HUDEP-2 (cell line): ENCODE data around the gene RPLP2.

Experiments
- DNase-seq, 76 experiments: peaks; one replicate each; lab custom pipeline; 2025; ENCODE audit not compliant: unreplicated experiment in 76 of 76; lab: John Stamatoyannopoulos, UW

The RPLP2 gene

DNA sequence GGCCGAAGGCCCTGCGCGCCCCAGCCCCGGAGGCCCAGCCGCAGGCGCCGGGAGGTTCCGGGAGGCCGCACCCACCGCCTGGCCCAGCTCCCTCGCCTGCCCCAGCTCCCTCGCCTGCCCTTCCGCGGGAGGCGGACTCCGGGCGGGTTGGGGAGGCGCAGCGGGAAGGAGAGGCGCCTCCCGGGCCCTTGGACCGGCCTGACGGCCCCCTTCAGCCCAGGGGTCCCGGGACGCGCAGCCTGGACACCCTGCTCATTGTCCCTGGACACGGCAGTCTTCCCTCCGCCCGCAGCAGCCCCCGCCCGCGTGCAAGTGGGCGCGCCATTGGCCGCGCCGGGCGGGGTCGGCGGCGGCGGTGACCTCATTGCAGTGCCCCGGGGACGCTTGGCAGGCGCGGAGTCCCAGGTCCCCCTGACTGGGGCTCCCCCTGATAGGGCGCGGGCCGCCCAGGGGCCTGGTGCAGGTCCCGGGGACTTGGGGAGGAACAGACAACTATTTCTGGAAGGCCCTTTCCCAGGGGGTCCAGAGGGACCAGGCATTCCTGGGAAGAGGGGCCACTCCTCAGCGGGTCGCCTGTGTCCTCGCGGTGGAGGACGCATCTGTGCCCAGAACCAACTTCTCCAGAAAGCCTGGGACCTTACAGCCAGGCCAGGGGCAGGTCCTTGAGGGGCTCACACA, 23.5 kb downstream of the RPLP2 start:
- DNase-seq, result peak in 38 of 76 experiments; percentile 15 to 67 (median 48)

DNA sequence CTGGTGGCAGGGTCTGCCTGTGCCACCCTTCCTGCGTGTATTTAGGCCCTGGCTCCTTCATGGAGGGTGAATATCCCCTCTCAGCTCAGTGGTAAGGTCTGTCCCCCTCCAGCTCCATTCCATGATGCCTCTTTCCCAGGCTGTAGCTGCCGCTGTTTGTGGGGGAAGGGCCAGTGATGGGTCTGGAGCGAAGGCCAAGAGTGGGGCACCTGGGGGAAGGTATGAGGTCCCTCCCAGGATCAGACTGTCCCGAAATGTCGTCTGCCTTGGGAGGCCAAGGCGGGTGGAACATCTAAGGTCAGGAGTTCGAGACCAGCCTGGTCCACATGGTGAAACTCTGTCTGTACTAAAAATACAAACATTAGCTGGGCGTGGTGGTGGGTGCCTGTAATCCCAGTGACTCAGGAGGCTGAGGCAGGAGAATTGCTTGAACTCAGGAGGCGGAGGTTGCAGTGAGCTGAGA, 24.1 kb downstream of the RPLP2 start:
- DNase-seq, result no peak

DNA sequence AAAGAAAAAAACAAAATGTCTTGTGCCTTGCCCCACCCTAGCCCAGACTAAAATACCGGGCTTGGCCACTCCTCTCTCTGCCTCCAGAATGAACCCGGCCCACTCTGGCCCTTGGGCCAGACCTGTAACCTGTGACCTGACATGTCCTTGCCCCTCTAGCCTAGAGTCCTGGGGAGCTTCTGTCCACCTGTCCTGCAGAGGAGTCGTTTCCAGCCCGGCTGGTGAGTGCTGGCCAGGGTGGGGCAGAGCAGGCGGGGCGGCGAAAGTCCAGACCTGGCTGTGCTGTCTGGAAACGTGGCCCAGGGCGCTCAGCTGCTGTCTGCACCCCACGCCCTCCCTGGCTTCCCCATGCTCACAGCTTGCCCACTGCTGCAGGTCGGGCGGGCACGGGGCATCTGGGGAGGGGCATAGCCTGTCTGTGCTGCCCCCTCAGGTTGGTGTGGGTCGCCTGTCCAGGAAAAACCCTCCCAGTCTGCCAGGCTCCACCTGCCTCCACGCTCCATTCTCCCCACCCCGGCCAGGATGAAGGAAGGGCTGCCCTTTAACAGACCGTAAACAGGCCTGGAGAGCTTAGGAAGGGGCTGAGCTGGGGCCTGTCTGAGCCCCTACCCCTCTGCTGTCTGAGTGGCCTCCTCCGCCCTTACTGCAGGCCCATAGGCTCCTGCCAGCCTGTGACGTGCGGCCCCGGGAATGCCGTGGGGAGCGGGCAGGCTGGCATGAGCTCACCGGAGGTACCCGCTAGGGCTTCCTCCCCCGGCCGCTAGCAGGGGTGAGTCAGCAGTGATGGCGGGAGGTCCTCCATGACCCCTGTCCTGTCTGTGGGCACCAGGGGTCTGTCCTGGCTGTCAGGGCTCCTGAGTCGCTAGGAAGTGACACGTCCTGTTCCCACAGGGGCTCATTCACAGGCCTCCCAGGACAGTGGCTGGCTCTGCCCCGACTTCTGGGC, 24.9 kb downstream of the RPLP2 start:
- DNase-seq, result peak in 1 of 76 experiments; percentile 23

DNA sequence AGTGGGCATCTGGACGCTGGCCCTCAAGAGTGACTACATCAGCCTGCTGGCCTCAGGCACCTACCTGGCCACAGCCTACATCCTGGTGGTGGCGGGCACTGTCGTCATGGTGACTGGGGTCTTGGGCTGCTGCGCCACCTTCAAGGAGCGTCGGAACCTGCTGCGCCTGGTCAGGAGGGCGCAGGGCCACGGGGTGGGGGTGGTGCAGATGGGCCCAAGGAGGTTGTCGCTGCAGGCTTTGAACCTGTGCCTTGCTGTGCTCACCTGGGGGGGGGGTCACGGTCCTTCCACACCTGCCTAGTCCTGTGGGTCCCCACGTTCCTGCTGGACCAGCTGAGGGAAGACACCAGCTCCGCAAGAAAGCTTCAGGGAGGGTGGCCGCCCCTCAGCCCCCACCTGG, 26.5 kb downstream of the RPLP2 start:
- DNase-seq, result no peak

DNA sequence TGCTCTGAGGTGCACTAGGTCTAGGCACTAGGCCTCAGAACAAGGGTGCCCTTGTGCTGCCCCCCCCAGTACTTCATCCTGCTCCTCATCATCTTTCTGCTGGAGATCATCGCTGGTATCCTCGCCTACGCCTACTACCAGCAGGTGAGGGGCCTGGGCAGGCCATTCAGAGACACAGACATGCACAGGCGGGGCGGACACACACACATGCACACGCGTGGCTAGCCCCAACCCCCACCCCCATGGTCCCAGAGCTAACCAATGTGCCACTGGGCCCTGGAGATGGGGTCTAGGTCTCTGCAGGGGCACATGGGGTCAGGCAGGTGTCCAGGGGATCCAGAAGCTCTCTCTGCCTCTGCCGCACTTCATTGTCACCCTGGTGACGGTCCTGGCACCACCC, 26.9 kb downstream of the RPLP2 start:
- no peak for DNase-seq

DNA sequence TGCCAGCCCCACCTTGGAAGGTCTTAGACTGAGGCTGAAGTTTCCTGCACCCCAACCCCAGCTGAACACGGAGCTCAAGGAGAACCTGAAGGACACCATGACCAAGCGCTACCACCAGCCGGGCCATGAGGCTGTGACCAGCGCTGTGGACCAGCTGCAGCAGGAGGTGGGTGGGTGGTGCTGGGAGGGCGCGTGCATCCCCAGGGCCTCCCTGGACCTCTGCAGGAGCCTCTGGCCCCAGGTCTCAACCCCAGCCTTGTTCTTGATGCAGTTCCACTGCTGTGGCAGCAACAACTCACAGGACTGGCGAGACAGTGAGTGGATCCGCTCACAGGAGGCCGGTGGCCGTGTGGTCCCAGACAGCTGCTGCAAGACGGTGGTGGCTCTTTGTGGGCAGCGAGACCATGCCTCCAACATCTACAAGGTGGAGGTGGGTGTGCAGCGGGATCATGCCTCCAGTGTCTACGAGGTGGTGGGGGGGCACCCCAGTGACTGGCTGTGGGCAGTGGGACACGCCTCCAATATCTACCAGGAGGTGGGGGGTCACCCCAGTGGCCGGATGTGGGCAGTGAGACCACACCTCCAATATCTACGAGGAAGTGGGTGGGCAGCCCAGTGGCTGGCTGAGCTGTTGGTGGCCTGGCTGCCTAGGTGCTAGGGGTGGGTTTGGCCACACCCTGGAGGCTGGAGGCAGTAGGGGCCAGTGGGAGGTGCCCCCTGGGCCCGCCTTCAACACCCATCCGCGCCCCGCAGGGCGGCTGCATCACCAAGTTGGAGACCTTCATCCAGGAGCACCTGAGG, 27.6 kb downstream of the RPLP2 start:
- DNase-seq, result peak in 5 of 76 experiments; percentile 19 to 30 (median 25)

DNA sequence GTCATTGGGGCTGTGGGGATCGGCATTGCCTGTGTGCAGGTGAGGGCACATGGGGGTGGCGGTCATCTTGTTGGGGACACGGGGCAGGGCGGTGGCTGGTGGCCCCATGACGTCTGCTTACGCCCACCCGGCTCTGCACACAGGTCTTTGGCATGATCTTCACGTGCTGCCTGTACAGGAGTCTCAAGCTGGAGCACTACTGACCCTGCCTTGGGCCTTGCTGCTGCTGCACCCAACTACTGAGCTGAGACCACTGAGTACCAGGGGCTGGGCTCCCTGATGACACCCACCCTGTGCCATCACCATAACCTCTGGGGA, 28.2 kb downstream of the RPLP2 start:
- no peak for DNase-seq

DNA sequence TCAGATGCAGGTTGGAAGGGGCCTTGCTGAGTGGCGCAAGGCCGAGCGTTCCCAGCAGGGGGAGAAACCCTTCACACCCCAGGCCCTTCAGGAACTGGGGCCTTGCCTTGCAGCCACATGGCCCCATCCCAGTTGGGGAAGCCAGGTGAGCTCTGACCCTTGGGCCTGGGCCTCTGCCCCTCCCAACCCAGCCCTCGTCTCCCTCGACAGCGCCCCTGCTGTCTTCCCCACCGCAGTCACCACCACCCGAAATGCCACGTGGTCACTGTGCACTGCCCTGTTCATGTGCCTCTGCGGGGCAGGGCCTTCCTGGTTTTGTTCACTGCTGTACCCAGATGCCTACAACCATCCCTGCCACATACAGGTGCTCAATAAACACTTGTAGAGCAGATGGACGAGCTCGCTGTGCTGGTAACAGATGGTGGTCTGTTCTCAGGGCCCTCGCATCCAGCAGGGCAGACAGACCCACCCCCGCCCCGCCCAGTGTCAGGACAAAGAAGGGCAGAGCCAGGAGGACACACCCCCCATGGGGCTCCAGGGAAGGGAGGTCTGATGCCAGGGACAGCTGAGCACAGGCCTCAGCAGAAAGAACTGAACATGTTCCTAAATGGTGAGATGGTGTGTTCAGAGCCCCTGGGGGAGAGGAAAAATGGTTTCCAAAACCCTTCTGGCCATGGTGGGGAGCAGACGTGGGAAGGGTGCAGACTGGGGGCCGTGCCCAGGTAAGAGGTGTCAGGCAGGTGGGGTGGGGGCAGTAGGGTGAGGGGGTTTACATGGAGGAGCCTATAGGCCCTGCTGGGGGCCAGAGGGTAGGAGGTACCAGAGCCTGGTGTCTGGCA, 28.9 kb downstream of the RPLP2 start:
- peak in 42 of 76 experiments; percentile 14 to 77 (median 45) for DNase-seq

DNA sequence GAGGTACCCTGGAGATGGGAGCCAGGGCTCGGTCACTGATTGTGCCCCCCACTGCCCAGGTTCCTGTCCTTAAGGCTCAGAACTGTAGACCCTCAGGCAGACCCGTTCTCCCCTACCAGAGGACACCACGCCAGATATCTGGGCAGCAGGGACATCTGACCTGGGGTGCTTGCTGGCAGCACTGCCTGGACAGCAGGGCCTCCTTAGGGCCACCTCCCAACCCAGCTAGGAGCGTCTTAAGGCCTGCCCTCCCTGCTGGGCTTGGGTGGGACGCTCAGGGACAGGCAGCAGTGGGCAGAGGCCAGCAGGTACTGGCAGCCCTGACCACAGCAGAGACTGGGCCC, 29.5 kb downstream of the RPLP2 start:
- DNase-seq, result no peak

DNA sequence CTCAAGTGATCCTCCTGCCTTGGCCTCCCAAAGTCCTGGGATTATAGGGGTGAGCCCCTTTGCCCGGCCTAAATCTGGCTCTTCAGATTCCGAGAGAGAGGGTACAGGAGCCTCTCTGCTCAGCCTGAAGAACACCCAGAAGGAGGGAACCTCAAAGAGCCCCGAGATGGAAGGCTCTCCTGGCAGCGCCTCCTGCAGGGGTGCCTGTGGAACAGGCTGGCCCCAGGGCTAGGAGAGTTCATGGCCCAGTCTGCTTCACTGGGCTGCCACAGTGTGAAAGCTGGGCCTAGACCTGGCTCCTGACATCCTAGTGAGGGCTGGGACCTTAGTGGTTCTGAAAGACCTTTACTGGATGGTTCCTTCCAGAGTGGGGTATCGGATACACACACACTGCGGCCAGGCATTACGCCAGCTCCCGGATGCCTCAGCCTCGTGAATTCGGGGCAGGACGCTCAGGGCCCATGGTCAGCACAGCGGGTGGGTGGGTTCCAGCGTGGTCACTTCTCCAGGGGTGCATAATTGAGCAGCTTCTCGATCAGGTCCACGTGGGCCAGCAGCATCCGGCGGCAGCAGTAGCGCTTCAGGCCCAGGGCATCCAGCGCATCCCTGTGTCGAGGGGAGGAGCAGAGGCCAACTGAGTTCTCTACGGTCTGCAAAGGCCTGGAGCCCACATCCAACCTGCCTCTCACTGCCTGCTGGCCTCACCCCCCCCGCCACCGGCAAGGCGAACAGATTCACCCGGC, 30.3 kb downstream of the RPLP2 start:
- DNase-seq, result peak in 10 of 76 experiments; percentile 19 to 35 (median 24)

DNA sequence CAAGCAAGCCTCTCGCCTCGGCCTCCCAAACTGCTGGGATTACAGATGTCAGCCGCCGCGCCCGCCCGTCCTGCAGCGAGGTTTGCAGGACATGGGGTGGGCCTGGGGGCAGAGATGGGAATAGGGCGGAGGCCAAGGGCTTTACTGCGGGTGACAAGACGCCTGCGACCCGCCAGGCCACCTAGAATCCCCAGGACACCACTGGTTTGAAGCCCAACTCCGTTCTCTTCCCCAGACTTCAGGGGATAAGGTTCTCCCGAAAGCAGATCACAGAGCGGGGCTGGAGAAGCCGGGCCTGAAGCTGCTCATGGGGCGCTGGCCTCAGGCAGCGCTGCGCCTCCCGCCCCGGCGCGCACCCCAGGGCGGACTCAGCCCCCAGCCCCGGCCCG, 32.2 kb downstream of the RPLP2 start:
- no peak for DNase-seq

DNA sequence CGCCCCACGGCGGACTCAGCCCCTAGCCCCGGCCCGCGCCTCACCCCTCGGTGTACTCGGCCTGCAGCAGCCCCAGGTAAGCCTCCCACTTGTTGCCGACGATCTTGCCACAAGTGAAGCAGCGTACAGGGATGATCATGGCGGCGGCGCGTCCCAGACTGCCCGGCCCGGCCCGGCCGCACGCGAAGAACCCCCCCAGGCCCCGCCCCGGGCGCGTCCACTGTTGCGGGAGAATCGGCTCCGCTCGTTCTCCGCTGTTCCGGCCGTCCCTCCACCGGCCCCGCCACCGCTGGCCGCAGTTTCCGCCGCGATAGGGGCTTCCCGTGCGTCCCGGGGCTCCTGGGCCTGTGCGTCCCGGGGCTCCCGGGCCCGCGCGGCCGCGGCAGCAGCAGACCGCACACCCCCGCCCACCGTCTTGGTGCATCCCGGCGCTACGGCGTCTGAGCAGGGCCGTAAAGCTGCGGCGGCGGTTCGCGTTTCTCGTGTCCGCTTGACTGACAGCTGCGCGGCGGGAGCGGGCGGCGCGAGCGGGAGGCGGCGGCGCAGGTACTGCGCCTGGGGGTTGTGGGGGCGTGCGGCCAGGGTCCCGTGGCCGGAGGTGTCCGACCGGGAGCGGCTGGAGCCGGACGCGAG, 32.7 kb downstream of the RPLP2 start, which contains the start of the genes POLR2L and TSPAN4:
Gene POLR2L, minus strand, starts transcription at position 160 of the 633 bp plus-strand sequence. Its CDS starts 21 bp downstream, at position 139.
Gene TSPAN4, plus strand, starts transcription at position 483 of the 633 bp plus-strand sequence. CDS start 7,453 bp downstream, outside the sequence.
- DNase-seq, result peak in 75 of 76 experiments; percentile 25 to 97 (median 78)

DNA sequence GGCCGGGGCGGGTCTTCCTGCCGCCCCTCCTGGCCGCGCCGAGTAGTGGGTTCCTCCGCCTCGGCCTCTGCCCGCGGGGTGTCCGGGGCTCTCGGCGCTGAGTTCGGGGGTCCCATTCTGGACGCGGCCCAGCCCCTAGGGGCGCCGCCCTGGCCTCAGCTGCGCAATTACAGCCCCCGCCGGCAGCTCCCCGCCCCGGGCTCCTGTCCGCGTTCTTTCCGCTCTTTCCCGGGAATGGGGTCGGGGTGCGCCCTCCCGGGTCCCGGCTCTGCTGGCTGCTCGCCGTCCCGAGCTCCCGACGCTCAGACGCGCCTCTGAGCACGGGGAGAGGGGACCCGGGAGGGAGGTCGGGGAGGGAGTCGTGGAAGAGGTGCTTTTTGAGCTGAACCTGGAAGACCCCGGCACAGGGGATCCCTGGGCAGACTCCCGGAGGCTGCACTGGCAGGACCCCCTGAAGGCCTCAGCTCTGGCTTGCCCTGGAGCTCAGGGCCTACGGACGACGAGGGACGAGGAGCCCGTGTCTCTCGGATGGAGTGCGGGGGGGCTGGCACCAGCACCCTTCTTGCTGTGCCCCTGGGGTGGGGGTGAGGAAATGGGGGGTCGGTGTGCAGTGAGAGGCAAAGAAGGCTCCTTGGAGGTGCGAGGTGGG, 33.4 kb downstream of the RPLP2 start:
- no peak for DNase-seq

DNA sequence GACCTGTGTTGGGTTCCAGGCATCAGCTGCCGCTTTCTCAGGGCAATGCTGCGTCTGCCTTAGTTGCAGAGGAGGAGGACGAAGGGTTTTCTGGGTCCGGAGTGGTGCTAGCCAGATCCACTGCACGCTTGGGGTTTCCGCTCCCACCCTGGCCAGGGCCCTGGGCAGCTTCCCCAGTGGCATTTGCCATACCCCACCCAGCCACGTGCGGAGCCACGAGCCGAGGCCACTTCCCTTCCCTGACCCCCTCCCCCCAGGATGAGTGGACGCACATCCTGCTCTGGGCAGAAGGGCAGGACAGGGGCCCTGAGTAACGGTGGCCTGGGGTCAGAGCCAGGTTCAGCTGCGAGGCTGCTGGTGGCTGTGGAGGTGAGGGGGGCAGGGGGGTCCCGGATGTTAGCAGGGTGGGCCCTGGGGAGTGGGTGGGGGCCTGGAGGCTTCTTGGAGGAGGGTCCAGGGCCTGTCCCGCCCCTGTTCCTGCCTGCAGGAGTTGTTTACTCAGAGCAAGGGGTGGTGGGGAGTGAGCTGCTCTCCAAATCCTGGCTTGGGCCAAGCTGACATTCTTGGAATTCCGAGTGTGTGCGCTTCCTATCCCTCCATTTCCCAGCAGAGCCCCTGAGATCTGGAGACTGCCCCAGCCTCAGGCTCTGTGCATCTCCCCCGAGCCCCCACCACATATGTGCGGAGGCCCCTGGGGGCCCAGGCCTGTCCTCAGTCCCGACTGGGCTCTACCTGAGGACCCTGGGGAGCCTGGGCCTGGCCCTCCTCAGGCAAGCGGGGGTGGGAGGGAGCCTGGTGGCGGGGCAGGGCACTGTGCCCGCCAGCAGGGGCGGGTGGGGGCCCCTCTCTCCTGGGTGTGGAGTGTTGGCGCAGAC, 34.3 kb downstream of the RPLP2 start:
- peak in 43 of 76 experiments; percentile 16 to 71 (median 41) for DNase-seq

DNA sequence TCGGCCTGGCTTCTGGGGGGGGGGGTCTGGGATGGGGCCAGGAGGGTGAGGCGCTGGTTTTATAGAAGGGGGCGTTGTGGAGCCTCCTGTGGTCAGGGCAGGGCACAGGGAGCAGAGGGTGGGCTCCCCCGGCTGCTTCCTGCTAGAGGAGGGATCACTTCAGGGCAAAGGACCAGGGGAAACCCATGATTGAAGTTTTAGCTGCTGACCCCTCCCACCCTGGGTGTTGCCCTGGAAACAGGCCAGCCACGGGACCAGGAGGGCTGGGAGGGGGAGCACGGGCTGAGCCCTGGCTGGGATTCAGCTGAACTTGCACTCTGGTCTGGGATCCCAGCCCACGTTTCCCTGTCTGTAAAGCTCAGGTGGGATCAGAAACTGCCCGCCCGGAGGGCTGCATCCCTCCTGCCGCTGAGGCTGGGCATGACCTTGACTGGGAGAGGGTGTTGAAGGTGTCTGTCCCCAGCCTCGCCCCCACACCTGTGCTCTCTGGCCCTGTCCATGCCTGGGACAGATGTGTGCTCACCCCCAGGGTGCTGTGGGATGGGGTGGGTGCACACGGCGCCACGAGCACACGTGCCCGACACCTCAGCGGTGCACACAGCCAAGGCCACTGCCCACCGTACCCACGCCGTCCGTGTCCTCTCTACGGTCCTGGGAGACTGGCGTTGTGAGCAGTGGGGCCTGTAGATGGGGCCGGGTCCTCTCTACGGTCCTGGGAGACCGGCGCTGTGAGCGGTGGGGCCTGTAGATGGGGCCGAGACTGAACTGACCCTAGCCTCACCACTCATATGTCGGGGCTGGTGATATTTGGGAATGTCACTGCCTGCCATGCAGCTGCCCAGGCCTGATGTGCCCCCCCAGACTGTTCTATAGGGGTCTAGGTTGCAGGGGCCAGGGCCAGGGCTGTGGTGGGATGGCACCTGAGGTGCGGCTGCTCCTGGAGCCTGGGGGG, 35.2 kb downstream of the RPLP2 start:
- peak in 74 of 76 experiments; percentile 45 to 97 (median 90) for DNase-seq

DNA sequence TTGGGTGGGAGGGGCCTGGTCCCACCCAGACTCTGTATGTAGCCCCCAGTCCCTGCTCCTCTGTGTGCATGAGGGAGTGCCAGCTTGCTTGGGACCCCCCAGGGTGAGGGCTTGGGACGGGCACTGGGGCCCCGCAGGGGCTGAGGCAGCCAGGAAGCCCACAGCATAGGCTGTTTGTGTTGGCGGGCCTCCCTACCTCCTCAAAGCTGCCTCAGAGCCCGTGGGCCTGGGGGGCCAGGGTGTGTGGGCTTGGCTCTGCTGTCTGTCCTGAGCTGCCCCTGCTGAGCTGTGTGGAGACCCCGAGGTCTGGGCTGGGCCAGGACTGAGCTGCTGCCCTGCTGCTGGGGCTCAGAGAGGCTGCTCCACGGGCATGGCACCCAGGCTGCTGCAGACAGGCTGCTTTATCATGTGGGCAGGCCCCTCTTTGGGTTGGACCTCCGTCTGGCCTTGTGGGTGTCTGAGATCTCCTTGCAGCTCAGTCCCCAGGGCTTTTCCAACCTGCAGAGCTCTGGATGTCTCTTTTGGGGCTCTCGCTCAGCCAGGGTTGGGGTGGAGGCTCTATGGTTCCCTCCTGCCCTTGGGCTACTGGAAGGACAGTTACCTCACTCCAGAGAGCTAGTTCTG, 36.2 kb downstream of the RPLP2 start:
- DNase-seq, result peak in 39 of 76 experiments; percentile 7 to 56 (median 38)
